ENCODE measurements around the gene RRM1. TPM values are rescaled to one million over a fixed set of nuclear protein-coding genes. Genes with fewer than 3 reads are reported as not detected.

Gene RRM1
- total and polyA plus RNA-seq, 4 donors: 8.0 to 69.9 (median 16.3) TPM

DNA sequence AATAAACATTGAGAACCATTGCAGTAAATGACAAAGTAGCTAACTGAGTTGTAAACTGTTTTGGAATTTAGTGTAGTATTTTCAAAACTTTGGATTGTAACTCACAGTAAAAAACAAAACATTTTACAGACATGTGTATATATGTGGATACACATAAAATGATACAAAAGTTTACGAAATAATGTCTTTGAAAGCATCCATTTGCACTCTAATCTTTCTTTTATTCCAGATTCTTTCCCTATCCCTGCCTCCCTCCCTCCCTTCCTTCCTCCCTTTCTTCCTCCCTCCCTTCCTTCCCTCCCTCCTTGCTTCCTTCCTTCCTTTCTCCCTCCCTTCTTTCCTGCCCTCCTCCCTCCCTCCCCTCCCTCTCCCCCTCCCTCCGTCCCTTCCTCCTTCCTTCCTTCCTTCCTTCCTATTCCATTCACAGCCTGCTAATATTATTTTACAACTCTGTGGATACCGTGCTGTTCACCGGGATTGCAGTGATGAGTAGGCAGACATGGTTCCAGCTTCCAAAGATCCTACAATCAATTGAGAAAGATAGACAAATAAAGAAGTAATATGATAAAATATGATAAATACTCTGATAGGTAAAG, 3.5 kb downstream of the RRM1 start:
- no peaks in the 10 kb centered on the region for H3K27me3 ChIP-seq (ENCODE audit: control insufficient read depth in 4 of 4, insufficient read depth in 4 of 4, low read length in 3 of 4)
- no peak overlapping the region for H3K9ac ChIP-seq (ENCODE audit: low read depth in 1 of 2, low read length in 2 of 2)
- WGBS: 84% methylated on average over 4 of the region's 4 CpGs
- TF ChIP-seq EGR1 (IDR thresholded peaks at IDR 0.05; ENCODE audit: low read depth in 2 of 2) (no peak), GABPA (IDR thresholded peaks at IDR 0.05 in 1 of 2, conservative IDR thresholded peaks at IDR 0.05 in 1 of 2) (no peak), NR2F2 (IDR thresholded peaks at IDR 0.05) (no peak), TAF1 (conservative IDR thresholded peaks at IDR 0.05) (no peak)
- TF ChIP-seq, protein P1, sequence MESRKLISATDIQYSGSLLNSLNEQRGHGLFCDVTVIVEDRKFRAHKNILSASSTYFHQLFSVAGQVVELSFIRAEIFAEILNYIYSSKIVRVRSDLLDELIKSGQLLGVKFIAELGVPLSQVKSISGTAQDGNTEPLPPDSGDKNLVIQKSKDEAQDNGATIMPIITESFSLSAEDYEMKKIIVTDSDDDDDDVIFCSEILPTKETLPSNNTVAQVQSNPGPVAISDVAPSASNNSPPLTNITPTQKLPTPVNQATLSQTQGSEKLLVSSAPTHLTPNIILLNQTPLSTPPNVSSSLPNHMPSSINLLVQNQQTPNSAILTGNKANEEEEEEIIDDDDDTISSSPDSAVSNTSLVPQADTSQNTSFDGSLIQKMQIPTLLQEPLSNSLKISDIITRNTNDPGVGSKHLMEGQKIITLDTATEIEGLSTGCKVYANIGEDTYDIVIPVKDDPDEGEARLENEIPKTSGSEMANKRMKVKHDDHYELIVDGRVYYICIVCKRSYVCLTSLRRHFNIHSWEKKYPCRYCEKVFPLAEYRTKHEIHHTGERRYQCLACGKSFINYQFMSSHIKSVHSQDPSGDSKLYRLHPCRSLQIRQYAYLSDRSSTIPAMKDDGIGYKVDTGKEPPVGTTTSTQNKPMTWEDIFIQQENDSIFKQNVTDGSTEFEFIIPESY (IDR thresholded peaks at IDR 0.05): no peak
- no peak for DNase-seq (ENCODE audit: low spot score)
- peaks cover 0 to 4% (median 2%) of the 10 kb centered on the region in 4 donors for H3K36me3 ChIP-seq (ENCODE audit: control insufficient read depth in 4 of 4, insufficient read depth in 3 of 4, low read depth in 1 of 4, low read length in 3 of 4)
- H3K27ac ChIP-seq (ENCODE audit: low read depth in 1 of 2, low read length in 2 of 2): no peak overlapping the region
- H3K4me3 ChIP-seq (ENCODE audit: low read depth in 1 of 3, low read length in 3 of 3): no peak overlapping the region
- no peaks in the 10 kb centered on the region for H3K9me3 ChIP-seq (ENCODE audit: control insufficient read depth in 4 of 4, low read length in 3 of 4)
- H3K4me1 ChIP-seq (ENCODE audit: control insufficient read depth in 4 of 4, insufficient read depth in 4 of 4, low read length in 3 of 4): peaks cover 0 to 20% (median 7%) of the 10 kb centered on the region in 4 donors

DNA sequence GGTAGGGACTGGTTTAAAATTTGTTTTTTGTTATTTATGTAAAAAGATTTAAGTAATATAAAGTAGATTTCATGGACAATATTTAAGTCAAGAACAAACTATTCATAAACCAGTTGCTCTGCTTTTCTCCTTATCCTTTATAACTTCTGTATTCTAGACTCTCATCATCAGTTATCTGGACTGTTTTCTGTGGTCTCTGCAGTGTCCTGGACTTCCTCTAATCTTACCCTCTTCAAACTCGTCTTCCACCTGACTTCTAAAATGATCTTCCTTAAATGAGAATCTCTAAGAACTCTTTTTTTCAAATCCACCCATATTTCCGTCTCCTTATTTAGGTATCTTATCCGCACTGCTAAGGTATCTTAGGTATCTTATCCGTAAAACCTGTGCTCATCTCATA, 8.1 kb downstream of the RRM1 start:
- no peak for DNase-seq (ENCODE audit: low spot score)
- Histone ChIP-seq H3K4me3 (ENCODE audit: low read depth in 1 of 3, low read length in 3 of 3) (no peak overlapping the region), H3K4me1 (ENCODE audit: control insufficient read depth in 4 of 4, insufficient read depth in 4 of 4, low read length in 3 of 4) (no peaks in the 10 kb centered on the region), H3K9me3 (ENCODE audit: control insufficient read depth in 4 of 4, low read length in 3 of 4) (no peaks in the 10 kb centered on the region), H3K9ac (ENCODE audit: low read depth in 1 of 2, low read length in 2 of 2) (no peak overlapping the region), H3K36me3 (ENCODE audit: control insufficient read depth in 4 of 4, insufficient read depth in 3 of 4, low read depth in 1 of 4, low read length in 3 of 4) (peaks cover 4 to 18% (median 7%) of the 10 kb centered on the region in 4 donors), H3K27me3 (ENCODE audit: control insufficient read depth in 4 of 4, insufficient read depth in 4 of 4, low read length in 3 of 4) (no peaks in the 10 kb centered on the region), H3K27ac (ENCODE audit: low read depth in 1 of 2, low read length in 2 of 2) (no peak overlapping the region)
- 96% methylated on average over 4 of the region's 4 CpGs for WGBS
- no peak for TF ChIP-seq NR2F2 (IDR thresholded peaks at IDR 0.05)
- no peak for TF ChIP-seq RAD21 (IDR thresholded peaks at IDR 0.05)
- no peak for TF ChIP-seq SP1 (IDR thresholded peaks at IDR 0.05)
- no peak for TF ChIP-seq TAF1 (conservative IDR thresholded peaks at IDR 0.05)
- no peak for TF ChIP-seq FOXA1 (IDR thresholded peaks at IDR 0.05)
- no peak for TF ChIP-seq FOXA2 (IDR thresholded peaks at IDR 0.05)
- TF ChIP-seq EGR1 (IDR thresholded peaks at IDR 0.05; ENCODE audit: low read depth in 2 of 2): no peak
- TF ChIP-seq, protein P2, sequence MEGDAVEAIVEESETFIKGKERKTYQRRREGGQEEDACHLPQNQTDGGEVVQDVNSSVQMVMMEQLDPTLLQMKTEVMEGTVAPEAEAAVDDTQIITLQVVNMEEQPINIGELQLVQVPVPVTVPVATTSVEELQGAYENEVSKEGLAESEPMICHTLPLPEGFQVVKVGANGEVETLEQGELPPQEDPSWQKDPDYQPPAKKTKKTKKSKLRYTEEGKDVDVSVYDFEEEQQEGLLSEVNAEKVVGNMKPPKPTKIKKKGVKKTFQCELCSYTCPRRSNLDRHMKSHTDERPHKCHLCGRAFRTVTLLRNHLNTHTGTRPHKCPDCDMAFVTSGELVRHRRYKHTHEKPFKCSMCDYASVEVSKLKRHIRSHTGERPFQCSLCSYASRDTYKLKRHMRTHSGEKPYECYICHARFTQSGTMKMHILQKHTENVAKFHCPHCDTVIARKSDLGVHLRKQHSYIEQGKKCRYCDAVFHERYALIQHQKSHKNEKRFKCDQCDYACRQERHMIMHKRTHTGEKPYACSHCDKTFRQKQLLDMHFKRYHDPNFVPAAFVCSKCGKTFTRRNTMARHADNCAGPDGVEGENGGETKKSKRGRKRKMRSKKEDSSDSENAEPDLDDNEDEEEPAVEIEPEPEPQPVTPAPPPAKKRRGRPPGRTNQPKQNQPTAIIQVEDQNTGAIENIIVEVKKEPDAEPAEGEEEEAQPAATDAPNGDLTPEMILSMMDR (IDR thresholded peaks at IDR 0.05; ENCODE audit: low read depth, low read length, missing input control): no peak

DNA sequence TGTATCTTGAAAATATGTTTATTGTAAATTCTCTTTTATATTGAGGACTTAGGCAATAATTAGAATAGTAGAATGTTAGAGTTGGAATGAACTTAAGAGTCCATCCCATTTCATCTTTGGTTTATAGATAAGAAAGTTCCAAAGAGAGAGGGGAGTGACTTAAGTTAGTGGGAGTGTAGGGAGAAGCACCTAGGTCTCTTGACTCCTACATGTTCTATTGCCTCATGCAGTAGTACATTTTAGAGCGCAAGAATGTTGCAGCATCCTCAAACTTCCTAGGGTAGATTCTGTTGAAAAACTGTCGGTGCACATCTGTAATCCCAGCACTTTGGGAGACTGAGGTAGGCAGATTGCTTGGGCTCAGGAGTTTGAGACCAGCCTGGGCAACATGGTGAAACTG, 8.7 kb downstream of the RRM1 start:
- H3K36me3 ChIP-seq (ENCODE audit: control insufficient read depth in 4 of 4, insufficient read depth in 3 of 4, low read depth in 1 of 4, low read length in 3 of 4): peaks cover 4 to 21% (median 8%) of the 10 kb centered on the region in 4 donors
- no peak for DNase-seq (ENCODE audit: low spot score)
- H3K4me1 ChIP-seq (ENCODE audit: control insufficient read depth in 4 of 4, insufficient read depth in 4 of 4, low read length in 3 of 4): no peaks in the 10 kb centered on the region
- H3K27me3 ChIP-seq (ENCODE audit: control insufficient read depth in 4 of 4, insufficient read depth in 4 of 4, low read length in 3 of 4): no peaks in the 10 kb centered on the region
- no peak overlapping the region for H3K9ac ChIP-seq (ENCODE audit: low read depth in 1 of 2, low read length in 2 of 2)
- WGBS: 96% methylated on average over 2 of the region's 2 CpGs
- no peak overlapping the region for H3K4me3 ChIP-seq (ENCODE audit: low read depth in 1 of 3, low read length in 3 of 3)
- TF ChIP-seq, protein P1 (IDR thresholded peaks at IDR 0.05): no peak
- no peak for TF ChIP-seq RAD21 (IDR thresholded peaks at IDR 0.05)
- H3K27ac ChIP-seq (ENCODE audit: low read depth in 1 of 2, low read length in 2 of 2): no peak overlapping the region
- no peaks in the 10 kb centered on the region for H3K9me3 ChIP-seq (ENCODE audit: control insufficient read depth in 4 of 4, low read length in 3 of 4)
